Measurements from ENCODE around the gene POTEI.
"Not testable (repeated sequence)": the region's sequence is repeated elsewhere in the genome, so short reads cannot be mapped to it uniquely, and the experiment has no call there.

POTEI gene

DNA sequence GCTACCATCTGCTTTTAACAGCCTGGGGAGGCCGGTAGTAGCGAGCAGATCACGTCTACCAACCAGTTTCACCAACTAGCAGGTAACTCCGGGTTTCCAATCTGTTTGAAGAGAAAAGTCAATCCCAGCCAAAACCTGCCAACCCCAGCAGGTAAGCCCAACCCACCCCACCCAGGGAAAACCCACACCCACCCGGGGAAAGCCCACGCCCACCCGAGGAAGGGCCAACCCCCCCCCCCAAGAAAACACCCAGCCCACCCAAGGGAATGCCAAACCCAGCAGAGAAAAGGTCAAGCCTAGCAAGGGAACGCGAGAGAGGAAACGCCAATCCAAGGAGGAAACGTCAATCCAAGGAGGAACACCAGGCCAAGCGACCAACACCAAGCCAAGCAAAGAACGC is at the start of gene POTEI:
POTEI (minus strand) TSS at position 101 of the 400 bp plus-strand sequence; CDS start at position 8, 93 bp downstream.
- DNase-seq, result not testable (repeated sequence)

DNA sequence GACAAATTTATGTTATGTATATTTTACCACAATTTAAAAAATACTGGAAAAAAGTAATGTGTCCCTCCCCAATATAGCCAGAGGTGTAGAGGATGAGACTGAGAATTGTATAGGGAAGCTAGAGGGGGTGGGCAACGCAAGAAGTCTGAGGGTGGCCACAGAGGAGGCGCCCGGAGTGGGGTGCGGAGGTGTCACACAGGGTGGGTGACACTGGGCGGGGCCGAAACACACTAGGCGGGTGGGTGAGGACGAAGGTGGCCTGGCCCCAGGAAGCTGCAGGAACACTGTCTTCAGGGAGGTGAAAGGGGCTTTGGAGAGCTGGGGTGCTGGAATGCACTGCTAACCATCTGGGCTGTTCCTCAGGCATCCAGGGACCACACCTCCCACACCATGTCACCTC is 47.3 kb upstream of the POTEI start:
- not testable (repeated sequence) for DNase-seq

GRCh38 chr2:130554178-130554577 is 45.0 kb upstream of the POTEI start:
- DNase-seq, result not testable (repeated sequence)

DNA sequence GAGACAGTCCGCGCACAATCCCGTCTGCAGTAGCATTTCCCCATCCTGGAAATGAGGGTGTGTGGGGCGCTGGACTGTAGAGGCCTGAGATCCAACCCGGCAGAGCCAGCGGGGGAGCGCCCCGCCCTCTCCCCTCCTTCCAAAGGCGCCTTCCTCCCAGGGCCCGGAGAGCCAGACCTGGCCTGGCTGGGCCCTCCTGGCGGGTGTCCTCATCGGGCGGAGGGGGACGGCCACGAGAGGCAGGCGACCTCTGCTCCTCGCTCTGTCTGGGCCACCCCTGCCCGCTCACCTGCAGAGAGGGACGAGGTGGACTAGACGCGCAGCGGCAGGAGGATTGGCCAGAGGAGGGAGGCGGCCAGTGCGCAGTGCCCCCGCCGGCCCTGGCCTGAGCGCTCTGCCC is 40.3 kb upstream of the POTEI start:
- DNase-seq, result not testable (repeated sequence)

DNA sequence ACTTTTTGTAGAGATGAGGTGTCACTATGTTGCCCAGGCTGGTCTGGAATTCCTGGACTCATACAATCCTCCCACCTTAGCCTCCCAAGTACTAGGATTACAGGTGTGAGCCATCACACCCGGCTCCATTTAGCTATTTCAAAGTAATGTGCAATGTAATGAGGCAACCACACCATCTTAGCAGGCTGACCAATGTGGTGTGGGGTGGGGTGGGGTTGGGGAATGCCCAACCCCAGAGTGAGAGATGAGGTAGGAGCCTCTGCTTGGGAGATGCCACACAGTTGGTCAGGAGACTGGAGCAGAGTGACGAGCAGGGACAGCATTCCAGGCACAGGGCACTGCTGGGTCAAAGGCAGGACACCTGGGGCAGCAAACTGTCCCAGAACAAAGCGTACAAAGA is 39.3 kb upstream of the POTEI start:
- DNase-seq, result not testable (repeated sequence)

GRCh38 chr2:130544978-130545377 is 35.9 kb upstream of the POTEI start:
- not testable (repeated sequence) for DNase-seq

- DNase-seq, result not testable (repeated sequence)
These were observed 34.8 kb upstream of the POTEI start for GRCh38 chr2:130543785-130544528.

DNA sequence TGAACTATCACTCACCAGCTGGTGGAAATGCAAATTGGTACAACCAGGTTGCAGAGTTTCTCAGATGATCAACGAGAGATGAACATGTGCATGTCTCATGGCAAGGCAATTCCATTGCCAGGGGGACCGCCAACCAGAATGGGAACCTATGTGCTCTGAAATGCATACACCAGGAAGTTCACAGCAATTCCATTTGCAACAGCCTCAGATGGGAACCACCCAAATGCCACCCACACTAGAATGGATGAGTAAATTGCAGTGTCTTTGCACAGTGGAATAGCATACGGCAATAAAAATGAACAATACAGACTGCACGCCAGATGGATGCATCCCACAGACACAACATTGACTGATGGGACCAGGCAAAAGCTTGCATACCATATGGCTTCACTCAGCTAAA is 33.7 kb upstream of the POTEI start:
- not testable (repeated sequence) for DNase-seq

DNA sequence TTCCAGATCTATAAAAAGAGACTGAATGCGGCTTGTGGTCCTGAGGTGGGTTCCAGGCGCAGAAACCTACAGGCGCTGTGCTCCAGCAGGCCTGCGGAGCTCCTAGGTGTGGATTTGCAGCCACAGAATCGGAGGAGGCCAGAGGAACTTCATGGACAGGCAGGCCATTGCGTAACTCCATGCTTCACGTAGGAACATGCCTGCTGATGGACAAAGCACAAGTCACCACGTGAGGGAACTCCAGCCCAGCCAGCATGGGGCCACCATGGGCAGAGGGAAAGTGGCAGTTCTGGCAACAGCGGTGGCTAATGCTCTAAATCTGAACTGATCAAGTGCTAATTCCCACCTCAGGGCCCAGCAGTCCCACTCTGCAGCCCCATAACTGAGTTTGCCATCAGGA is 29.1 kb upstream of the POTEI start:
- DNase-seq, result not testable (repeated sequence)

DNA sequence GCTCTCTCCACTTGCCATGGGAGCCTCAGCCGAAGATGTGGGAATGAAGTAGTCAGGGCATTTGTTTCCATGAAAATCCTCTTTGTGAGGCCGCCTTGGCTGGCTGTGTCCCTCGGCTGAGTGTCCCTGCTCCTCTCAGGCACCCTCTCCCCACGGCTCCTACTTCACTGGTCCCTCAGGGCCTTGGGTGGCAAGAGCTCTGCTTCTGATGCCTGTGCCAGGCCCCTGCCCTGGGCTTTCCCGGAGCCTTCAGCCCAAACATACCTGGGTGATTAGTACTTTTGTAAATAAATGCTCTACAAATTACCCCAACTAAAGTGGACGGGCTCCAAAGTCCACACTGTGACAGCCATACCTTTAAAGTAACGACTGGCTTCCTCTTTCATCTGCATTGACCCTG is 27.5 kb upstream of the POTEI start:
- not testable (repeated sequence) for DNase-seq

DNA sequence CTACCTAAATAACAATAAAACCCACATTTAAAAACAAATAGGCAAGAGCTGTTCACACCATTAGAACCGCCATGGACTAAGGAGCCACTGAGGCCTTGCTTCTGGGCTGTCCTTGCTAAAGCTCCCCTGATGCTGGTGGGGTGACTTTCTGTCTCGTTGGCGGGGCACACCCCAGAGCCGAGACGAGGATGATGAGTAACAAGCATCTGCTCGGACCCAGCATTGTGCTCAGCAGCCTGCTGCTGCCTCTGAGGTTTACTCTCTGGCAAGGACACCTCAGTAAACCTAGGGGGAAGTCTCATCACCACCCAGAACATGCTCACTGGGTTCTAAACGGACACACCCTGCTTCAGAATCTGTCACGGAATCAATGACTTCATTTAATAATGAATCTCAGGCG is 22.5 kb upstream of the POTEI start:
- DNase-seq, result not testable (repeated sequence)

DNA sequence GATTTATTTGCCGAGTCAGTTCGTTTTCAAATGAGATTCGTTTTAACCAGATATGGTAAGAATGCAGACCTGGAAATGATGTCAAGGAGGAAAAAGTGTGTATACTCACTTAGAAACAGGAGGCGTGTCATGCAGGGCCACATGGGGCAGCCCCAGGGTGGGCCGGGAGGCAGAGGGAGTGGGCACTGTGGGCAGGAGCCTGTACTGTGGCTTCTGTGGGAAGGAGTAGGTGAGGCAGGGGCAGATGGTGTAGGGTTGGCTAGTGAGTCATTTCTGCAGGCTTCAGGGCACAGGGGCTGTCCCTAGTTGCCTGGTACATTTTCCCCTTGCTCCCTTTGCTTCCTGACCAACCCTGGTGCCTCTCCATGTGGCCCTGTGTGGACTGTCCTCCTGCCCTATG is 22.1 kb upstream of the POTEI start:
- DNase-seq, result not testable (repeated sequence)

DNA sequence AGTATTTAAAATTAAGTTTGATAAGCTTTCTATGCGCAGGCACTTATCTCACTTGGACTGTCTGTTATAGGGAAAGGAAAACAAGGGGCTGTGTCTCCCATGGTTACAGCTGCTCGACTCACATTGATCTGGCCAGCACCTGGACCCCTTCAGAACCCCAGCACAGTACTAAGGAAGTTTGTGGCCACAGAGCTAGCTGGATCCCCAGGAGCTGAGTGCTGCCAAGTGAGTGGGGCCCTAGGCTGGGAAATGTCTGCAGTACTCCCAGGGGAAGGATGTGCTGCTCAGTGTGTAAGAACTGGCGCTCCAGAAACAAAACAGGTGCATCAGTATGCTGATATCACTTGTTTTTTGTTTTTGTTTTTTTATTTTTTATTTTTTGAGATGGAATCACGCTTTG is 21.1 kb upstream of the POTEI start:
- DNase-seq, result not testable (repeated sequence)

GRCh38 chr2:130529545-130529944 is 20.4 kb upstream of the POTEI start:
- not testable (repeated sequence) for DNase-seq

DNA sequence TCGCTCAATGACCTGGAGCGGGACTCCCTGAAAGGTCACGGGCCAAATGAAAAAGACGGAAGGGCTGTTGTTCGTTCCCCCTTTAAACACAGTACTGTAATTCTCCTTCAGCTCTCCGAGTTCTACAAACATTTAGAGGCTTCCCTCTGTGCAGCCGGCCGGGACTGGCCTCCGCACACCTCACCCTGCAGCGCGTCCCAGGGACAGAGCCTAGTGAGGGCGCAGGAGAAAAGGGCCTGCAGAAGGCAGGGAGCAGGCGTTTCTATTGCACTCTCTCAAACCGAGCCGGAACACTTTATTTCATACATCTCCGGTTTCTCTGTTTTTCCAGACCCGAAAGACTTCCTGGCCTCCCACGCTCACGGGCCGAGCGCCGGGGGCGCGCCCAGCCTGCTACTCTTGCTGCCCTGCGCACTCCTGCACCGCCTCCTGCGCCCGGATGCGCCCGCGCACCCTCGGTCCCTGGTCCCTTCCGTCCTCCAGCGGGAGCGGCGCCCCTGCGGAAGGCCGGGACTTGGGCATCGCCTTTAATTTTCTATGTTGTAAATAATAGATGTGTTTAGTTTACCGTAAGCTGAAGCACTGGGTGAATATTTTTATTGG is 18.3 kb upstream of the POTEI start:
- not testable (repeated sequence) for DNase-seq

GRCh38 chr2:130522390-130522789 is 13.3 kb upstream of the POTEI start:
- not testable (repeated sequence) for DNase-seq

GRCh38 chr2:130520992-130521391 is 11.9 kb upstream of the POTEI start, which contains the start of gene CFC1B:
CFC1B (plus strand) TSS chr2:130521222; CDS start chr2:130521485, 263 bp downstream.
- not testable (repeated sequence) for DNase-seq

GRCh38 chr2:130518516-130519106 is 9.5 kb upstream of the POTEI start:
- not testable (repeated sequence) for DNase-seq

DNA sequence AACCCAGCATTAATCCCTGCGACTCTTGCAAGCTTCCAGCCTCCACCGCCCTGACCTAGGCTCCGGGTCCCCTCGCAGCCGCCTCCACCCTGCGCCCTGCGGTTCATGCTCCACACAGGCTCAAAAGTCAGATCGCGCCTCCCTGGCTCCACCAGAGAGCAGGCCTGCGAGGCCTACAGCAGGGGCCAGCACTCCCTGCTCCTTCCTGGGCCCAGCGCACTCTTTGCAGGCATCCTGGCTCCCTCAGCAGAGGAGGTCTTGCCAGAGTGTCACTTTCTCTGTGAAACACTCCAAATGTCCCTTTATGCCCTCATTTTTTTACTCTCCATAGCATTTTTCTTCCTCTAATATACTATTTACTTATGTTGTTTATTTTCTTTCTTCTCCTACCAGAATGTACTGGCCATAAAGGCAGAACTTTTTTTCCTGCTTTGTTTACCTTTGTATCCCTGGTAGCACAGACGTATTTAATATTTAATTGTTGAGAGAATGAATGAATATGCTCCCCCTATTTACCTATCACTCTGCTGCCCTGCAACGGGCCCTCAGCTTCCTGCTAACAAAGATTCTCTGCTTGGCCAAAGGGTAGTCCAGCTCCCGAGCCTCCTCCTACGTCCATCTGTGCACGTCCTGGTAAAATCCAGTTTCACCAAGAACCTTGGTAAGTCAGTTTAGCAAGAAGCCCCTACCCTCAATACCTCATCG is 2.8 kb upstream of the POTEI start:
- not testable (repeated sequence) for DNase-seq

- DNase-seq, result not testable (repeated sequence)
These were observed 1.9 kb upstream of the POTEI start for GRCh38 chr2:130510807-130511746.

- not testable (repeated sequence) for DNase-seq
These were observed 18.1 kb downstream of the POTEI start for GRCh38 chr2:130491073-130491472.

GRCh38 chr2:130455413-130455812 is 53.7 kb downstream of the POTEI start:
- not testable (repeated sequence) for DNase-seq
